Skeletal muscle tissue (tissue), 4 donors: Measurements from ENCODE around the gene SPNS1. TPM values are rescaled to one million over a fixed set of nuclear protein-coding genes. Genes with fewer than 3 reads are reported as not detected.
"Not testable (repeated sequence)": the region's sequence is repeated elsewhere in the genome, so short reads cannot be mapped to it uniquely, and the experiment has no call there.

Source experiments
- H3K27ac ChIP-seq: one replicate; pipeline ENCODE4 v1.7.0; 2013; ENCODE audit warnings: mild to moderate bottlenecking, low read depth, low read length, inconsistent platforms
- H3K27me3 ChIP-seq, 3 donors: one replicate each; pipeline ENCODE4 v1.7.0; 2013; ENCODE audit warnings: low read length in 3 of 3; ENCODE audit not compliant: control insufficient read depth in 3 of 3, insufficient read depth in 3 of 3
- H3K36me3 ChIP-seq, 3 donors: one replicate each; pipeline ENCODE4 v1.7.0; 2013; ENCODE audit warnings: low read length in 3 of 3; ENCODE audit not compliant: control insufficient read depth in 3 of 3, insufficient read depth in 3 of 3
- H3K4me1 ChIP-seq, 3 donors: one replicate each; pipeline ENCODE4 v1.7.0; 2013; ENCODE audit warnings: low read length in 3 of 3, mild to moderate bottlenecking in 3 of 3; ENCODE audit not compliant: control insufficient read depth in 3 of 3, insufficient read depth in 3 of 3
- H3K4me3 ChIP-seq, 3 donors: one replicate each; pipeline ENCODE4 v1.7.0; 2013; ENCODE audit warnings: low read length in 3 of 3
- H3K9ac ChIP-seq, 3 donors: one replicate each; pipeline ENCODE4 v1.7.0; 2013; ENCODE audit warnings: low read length in 3 of 3, mild to moderate bottlenecking in 3 of 3, moderate library complexity in 2 of 3, low read depth in 1 of 3
- H3K9me3 ChIP-seq, 3 donors: one replicate each; pipeline ENCODE4 v1.7.0; 2013; ENCODE audit warnings: low read length in 3 of 3; ENCODE audit not compliant: control insufficient read depth in 3 of 3
- total RNA-seq: library from RNA; depleted of rRNA; stranded (reverse); fragments of >200 nt; gene quantifications from one replicate; pipeline ENCODE4 v1.2.3, GENCODE V29; 2014
- donor health status: Osteomylitis.

SPNS1 gene
- total RNA-seq, 1 donor from 2014 or later = 18.3 TPM

- Histone ChIP-seq H3K4me3 (peak overlapping the region; percentile 59 to 80 (median 79)), H3K27me3 (no peaks in the 10 kb centered on the region), H3K36me3 (peaks cover 19 to 31% (median 24%) of the 10 kb centered on the region in 3 donors), H3K4me1 (peaks cover 11 to 13% (median 12%) of the 10 kb centered on the region in 3 donors), H3K9me3 (no peaks in the 10 kb centered on the region), H3K27ac (peak overlapping the region; percentile 51), H3K9ac (peak overlapping the region; percentile 72 to 86 (median 85))
Measured at GRCh38 chr16:28951410-28951943, 23.1 kb upstream of the SPNS1 start.

- no peaks in the 10 kb centered on the region for H3K4me1 ChIP-seq
- no peak overlapping the region for H3K27ac ChIP-seq
- H3K27me3 ChIP-seq = no peaks in the 10 kb centered on the region
- H3K36me3 ChIP-seq = peaks cover 40 to 62% (median 53%) of the 10 kb centered on the region in 3 donors
- H3K4me3 ChIP-seq = no peak overlapping the region
- H3K9ac ChIP-seq = no peak overlapping the region
- H3K9me3 ChIP-seq = no peaks in the 10 kb centered on the region
Measured at GRCh38 chr16:28958216-28958615, 16.4 kb upstream of the SPNS1 start.

- no peak overlapping the region for H3K4me3 ChIP-seq
- no peaks in the 10 kb centered on the region for H3K9me3 ChIP-seq
- no peaks in the 10 kb centered on the region for H3K4me1 ChIP-seq
- H3K9ac ChIP-seq = no peak overlapping the region
- H3K27ac ChIP-seq = no peak overlapping the region
- peaks cover 45 to 63% (median 51%) of the 10 kb centered on the region in 3 donors for H3K36me3 ChIP-seq
- no peaks in the 10 kb centered on the region for H3K27me3 ChIP-seq
Measured at GRCh38 chr16:28958836-28959235, 15.7 kb upstream of the SPNS1 start.

- H3K4me3 ChIP-seq = no peak overlapping the region
- peaks cover 27 to 45% (median 43%) of the 10 kb centered on the region in 3 donors for H3K36me3 ChIP-seq
- no peaks in the 10 kb centered on the region for H3K9me3 ChIP-seq
- H3K27me3 ChIP-seq = no peaks in the 10 kb centered on the region
- H3K27ac ChIP-seq = no peak overlapping the region
- H3K4me1 ChIP-seq = no peaks in the 10 kb centered on the region
- no peak overlapping the region for H3K9ac ChIP-seq
Measured at GRCh38 chr16:28964072-28964471, 10.5 kb upstream of the SPNS1 start.

- Histone ChIP-seq H3K27me3 (no peaks in the 10 kb centered on the region), H3K27ac (no peak overlapping the region), H3K4me1 (no peaks in the 10 kb centered on the region), H3K36me3 (peaks cover 25 to 43% (median 41%) of the 10 kb centered on the region in 3 donors), H3K9me3 (no peaks in the 10 kb centered on the region), H3K9ac (no peak overlapping the region), H3K4me3 (no peak overlapping the region)
Measured at GRCh38 chr16:28964496-28964895, 10.1 kb upstream of the SPNS1 start.

GRCh38 chr16:28967156-28967555 is 7.4 kb upstream of the SPNS1 start:
- no peak overlapping the region for H3K4me3 ChIP-seq
- no peaks in the 10 kb centered on the region for H3K27me3 ChIP-seq
- H3K9me3 ChIP-seq = no peaks in the 10 kb centered on the region
- no peak overlapping the region for H3K27ac ChIP-seq
- peaks cover 22 to 28% (median 26%) of the 10 kb centered on the region in 3 donors for H3K36me3 ChIP-seq
- H3K4me1 ChIP-seq = no peaks in the 10 kb centered on the region
- H3K9ac ChIP-seq = no peak overlapping the region

GRCh38 chr16:28969696-28970095 is 4.9 kb upstream of the SPNS1 start:
- not testable (repeated sequence) for H3K9me3 ChIP-seq, H3K4me1 ChIP-seq, H3K27ac ChIP-seq, H3K9ac ChIP-seq, H3K27me3 ChIP-seq, H3K4me3 ChIP-seq, H3K36me3 ChIP-seq

GRCh38 chr16:28974007-28974436 is 556 bp upstream of the SPNS1 start:
- Histone ChIP-seq H3K9ac (peak overlapping the region; percentile 87 to 97 (median 97)), H3K4me1 (peaks cover 17 to 22% (median 21%) of the 10 kb centered on the region in 3 donors), H3K27me3 (no peaks in the 10 kb centered on the region), H3K9me3 (no peaks in the 10 kb centered on the region), H3K36me3 (peaks cover 10 to 21% (median 16%) of the 10 kb centered on the region in 3 donors), H3K4me3 (peak overlapping the region; percentile 96 to 99 (median 98)), H3K27ac (peak overlapping the region; percentile 73)

GRCh38 chr16:28975158-28975599 is 601 bp downstream of the SPNS1 start:
- H3K27ac ChIP-seq = peak overlapping the region; percentile 73
- H3K36me3 ChIP-seq = peaks cover 16 to 25% (median 21%) of the 10 kb centered on the region in 3 donors
- H3K4me3 ChIP-seq = peak overlapping the region; percentile 96 to 99 (median 98)
- H3K27me3 ChIP-seq = no peaks in the 10 kb centered on the region
- H3K9me3 ChIP-seq = no peaks in the 10 kb centered on the region
- peak overlapping the region; percentile 87 to 97 (median 97) for H3K9ac ChIP-seq
- H3K4me1 ChIP-seq = peaks cover 17 to 22% (median 21%) of the 10 kb centered on the region in 3 donors

GRCh38 chr16:28977703-28978662 is 3.4 kb downstream of the SPNS1 start:
- H3K4me3 ChIP-seq = no peak overlapping the region
- peaks cover 41 to 46% (median 44%) of the 10 kb centered on the region in 3 donors for H3K36me3 ChIP-seq
- H3K9me3 ChIP-seq = no peaks in the 10 kb centered on the region
- H3K27me3 ChIP-seq = no peaks in the 10 kb centered on the region
- no peak overlapping the region for H3K9ac ChIP-seq
- no peak overlapping the region for H3K27ac ChIP-seq
- H3K4me1 ChIP-seq = peaks cover 17 to 22% (median 21%) of the 10 kb centered on the region in 3 donors
